UCSD-AML1 (cell line): ENCODE results near the gene SMIM8.

Experiments used
- DNase-seq: peaks from one replicate; lab custom pipeline; 2025; ENCODE audit not compliant: unreplicated experiment; lab: John Stamatoyannopoulos, UW

SMIM8 gene

DNA sequence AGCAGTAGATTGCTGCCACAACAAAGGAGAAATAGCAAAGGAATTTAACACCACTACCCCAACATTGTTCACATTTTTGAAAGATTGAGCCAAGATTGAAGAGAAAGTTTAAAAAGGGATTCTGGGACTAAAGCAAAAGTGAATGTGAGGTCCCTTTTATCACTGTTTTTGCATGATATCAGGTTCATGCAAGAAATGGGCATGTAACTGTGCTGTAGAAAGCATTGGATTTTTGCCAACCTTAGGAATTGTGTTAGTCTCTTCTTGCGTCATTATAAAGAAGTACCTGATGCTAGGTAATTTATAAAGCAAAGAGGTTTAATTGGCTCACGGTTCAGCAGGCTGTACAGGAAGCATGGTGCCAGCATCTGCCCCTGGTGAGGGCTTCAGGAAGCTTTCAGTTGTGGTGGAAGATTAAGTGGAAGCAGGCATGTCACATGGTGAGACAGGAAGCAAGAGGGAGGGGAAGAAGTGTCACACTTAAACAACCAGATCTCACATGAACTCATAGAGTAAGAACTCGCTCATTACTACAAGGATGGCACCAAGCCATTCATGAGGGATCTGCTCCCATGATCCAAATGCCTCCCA lies 11.3 kb downstream of the SMIM8 start:
- peak; percentile 8 for DNase-seq

DNA sequence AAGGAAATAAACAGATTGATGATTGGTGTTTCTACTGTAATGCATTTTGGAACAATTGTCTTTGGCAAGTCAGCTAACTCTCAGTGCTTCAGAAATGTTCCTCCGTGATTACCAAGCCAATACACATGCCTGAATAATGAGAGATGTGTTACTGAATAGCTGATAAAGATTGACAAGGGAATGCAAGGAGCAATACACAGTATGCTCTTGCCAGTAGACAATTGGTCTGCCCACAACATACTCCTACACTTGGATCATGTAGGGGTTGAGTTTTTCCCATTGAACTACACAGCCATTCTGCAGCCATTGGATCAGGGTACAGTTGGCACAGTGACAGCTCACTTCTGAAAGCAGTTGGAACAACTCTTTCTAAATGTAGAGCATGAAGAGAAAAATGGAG lies 12.3 kb downstream of the SMIM8 start:
- no peak for DNase-seq

DNA sequence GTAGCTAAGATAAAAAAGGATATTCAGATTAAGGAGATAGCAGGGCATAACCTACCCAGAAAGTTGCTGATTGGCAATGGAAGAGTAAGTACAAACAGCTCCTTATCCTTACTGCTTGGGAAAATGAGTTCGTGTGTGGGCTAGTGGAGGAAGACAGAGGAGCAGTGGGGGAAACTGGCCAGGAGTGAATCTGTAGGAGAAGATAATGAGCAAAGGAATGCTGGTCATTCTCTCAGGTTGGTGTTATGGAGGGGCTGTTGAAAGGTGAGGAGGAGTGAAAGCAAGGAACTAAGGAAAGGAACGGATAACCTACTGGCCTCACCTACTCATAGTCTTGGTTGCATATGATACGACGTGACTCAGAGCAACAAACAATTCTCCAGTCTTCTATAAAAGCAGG lies 14.0 kb downstream of the SMIM8 start:
- no peak for DNase-seq

DNA sequence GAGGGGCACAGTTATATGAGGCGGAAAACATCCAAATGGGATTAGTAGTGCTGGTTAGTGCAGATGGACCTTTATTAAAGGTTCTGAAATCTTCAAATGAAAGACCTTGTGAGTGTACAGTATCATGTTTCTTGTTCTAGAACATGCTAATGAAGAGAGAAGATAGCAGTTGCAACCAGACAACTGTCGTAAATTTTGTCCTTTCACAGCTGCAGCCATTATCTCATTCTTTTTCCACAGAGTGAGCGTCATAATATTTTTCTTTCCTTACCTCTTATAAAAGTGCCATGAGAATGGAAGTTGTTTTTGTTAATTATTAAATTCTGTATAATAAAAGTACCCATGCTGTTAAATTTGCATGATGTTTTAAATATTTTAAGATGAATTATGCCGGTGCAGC lies 17.8 kb downstream of the SMIM8 start:
- no peak for DNase-seq

DNA sequence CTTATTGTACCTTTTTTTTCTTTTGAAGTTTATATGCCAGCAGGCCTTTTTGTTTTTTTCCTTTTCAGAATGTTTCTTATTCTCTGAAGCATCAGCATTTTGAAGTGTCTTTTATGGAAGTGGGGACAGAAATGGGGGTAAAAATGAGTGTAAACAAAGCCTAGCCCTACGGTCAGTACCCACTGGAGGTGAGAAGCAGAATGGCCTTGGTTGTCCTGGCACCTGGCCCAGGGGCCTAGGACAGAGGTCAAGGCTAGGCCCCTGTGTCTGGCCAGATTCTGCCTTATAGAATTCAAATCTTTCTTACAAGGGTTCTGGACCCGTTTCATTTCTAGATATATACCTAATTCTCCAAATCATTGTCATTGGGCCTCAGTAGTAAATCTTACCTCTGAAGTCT lies 18.8 kb downstream of the SMIM8 start:
- no peak for DNase-seq

DNA sequence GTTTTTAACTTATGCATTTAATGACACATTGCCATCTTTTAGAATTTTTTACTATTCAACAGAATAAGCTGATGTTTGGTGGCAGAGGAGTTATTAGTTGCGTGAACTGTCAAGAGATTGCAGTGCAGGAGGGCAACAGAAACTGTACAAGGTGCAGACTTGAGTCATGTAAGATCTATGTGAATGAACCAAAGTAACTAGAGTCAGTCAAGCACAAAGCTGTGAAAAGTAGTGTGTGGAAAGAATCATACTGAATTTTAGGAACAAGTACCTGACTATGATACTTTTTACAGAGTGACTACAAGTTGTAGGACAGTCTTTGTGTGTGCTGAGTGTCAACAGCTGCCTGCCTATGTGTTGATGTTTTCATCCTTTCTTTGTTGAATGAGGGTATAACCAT lies 19.5 kb downstream of the SMIM8 start:
- DNase-seq, result no peak

DNA sequence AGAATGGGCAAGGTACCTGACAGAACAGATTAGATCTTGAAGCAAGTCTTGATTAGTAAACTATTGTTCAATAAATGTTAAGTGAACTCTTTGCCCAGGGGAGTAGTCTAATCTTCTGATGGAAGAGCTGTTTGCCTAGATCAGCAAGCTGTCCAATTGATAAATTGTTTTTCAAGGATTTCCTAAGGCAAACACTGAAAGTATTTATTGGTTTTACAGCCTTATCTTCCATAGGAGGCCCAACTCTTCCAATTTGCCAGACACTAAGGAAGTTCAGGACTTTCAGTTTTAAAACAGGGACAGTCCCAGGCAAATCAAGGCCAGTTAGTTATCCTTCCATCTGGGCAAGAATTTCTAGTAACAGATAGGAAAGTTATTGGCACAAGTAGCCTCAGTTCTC lies 20.4 kb downstream of the SMIM8 start:
- no peak for DNase-seq

DNA sequence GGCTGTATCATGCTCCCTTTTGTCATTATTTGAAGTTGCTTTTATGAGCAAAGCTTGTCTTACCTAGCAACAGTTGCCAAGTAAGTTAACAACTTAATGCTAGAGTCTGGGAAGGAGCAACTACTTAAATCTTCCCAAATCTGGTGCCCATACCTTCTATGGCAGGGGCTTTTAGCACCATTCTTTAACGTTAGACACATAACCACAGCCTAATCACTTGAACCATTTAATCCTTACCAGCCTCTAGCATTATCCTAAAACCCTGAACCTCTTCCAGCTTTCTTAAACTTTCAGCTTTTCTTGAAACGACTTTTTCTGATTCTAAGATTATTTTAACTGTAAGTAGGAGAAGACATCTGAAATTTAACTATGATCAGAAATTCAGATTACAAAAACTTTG lies 22.3 kb downstream of the SMIM8 start, which contains the start of gene C6orf163:
Gene C6orf163 (plus strand): TSS at position 83 of the 400 bp plus-strand sequence. CDS start 287 bp downstream, at position 370.
- no peak for DNase-seq

DNA sequence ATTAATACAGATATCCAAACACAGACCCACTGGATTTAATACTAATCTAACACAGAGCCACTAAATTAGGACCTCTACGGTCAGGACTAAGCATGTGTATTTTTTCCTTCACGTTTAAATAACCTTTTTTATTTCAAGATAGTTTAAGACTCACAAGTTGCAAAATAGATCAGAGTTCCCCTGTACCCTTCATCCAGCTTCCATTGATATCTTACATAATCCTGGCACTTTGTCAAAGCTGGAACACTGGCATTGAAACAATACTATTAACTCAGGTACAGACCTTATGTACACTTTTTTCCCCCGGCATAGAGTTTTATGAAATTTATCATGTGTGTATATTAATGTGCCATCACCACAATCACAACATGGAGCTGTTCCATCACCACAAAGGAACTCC lies 24.3 kb downstream of the SMIM8 start:
- no peak for DNase-seq

DNA sequence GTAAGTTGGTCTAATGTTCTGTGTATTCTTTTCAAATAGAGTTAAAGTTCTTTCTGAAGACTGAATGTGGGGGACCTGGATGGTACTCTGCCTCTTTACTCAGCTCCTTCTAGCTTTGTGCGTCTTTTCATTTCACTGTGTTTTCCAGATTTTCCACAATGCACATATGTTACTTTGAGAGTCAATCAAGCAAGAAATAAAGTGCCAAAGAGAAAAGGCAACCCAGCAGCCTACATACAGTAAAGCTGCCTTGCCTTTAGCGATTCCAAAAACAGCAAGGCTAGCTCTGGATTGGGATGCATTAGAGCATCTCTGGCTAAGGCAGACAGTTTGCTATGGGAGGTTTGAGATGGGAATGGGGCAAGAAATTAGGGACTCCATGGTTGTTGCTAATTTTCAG lies 27.5 kb downstream of the SMIM8 start:
- no peak for DNase-seq

DNA sequence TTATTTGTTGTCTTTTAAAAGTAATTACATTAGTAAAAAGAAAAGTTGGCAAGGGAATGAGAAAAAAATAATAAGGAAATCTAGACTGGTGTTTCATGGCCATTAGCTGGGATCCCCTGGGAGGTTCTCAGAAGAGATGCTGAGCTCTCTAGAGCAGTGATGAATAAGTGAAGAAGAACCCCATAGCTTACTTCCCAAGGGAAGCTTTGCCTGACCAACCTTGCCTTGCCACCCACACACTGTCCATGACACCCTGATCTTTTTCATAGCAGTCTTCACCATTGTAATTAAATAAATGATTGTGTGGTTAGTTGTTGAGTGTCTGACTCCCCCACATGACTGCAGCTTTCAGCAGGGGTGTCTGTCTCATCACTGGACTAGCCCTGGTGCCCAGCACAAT lies 28.1 kb downstream of the SMIM8 start:
- DNase-seq, result no peak

DNA sequence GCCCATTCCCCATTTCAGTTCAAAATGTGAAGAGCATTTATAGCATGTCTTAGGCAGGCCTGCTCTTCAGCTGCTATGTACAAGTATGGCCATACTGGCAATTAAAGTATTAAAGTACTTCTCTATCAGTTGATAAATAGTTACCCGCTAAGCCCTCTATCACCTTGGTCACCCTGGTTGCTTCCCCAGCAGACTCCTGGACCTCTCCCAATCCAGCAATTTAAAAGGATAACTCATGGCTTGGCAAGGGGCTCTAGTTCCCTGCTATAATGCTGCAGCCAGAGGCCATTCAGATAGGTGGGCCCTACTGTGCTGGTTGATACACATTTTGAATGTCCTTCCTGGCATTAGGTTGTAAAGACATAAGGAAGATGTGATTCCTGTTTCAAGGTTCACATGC lies 29.2 kb downstream of the SMIM8 start:
- DNase-seq, result no peak

DNA sequence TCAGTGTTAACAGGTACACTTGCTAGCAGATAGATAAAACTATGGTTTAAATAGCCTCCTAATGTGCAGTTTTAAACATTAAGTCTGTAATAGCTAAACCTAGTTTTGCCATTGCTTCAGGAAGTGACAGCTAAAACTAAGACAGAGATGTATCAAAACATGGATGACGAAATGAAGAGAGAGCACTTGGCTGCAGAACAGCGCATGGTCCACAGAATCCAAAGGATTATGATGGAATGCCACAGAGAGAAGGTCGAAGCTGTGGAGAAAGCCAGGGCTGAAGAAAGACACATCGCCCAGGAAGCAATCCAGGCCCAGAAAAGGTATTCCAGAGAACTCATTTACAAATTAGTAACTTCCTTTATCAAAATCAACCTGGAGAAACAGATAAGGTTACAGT lies 33.8 kb downstream of the SMIM8 start:
- no peak for DNase-seq

DNA sequence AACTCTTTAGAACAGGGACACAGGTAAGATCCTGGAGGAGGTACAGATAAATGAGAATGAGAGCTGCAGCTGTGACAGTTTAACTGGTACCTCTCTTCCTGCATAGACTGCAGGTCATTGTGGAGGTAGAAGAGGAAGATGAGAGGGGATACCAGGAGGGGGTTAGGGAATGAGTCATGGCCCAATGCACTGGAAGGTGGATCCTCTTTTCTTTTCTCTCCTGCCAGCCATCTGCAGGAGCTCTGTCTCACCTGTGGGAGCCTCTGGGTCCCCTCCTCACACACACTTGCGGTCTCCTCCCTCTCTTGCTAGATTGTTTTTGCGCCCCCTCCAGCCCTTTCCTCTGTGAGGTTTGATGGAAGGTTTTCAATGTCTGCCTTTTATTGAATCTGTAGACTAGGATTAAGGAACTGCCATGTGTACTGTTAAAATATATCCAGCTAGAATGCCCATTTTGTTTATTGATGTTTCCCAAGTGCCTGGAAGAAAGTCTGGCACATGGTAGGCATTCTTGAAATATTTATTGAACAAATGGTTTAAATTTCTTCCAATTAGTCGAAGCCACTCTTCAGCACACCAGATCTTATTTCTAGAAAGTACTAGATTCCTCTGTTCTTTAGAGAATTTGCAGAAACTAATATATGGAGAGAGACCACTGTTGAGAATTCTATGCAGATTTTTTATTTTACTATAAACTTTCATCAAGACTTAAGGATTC lies 35.2 kb downstream of the SMIM8 start:
- no peak for DNase-seq

DNA sequence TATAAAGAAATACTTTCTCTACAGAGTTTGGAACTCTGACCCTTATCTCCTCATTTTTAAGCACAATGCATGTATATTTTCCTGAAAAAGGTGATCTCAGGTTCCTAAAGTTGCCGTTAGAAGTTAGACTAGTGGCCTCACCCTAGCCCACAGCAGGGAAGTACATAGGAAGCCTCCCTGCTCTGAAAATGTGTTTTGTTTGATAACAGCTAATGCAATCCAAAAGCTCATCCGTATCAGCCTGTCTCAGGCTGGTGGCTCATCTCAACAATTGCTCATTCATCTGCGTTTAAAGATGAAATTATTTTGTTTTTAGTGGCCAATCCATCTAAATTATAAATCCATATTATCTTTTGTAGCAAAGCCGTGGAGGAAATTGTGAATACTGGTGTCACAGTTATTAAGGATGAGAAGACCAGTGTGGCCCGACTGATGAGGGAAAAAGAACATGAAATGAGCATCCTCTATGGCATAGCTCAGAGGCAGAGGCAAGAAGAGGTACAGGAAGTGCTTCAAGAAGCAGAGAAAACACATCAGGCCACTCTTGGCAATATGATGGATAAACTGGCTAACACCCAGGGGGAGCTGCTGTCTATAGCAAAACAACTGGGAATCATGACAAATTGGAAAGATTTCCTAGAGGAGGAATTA lies 42.3 kb downstream of the SMIM8 start:
- DNase-seq, result no peak

DNA sequence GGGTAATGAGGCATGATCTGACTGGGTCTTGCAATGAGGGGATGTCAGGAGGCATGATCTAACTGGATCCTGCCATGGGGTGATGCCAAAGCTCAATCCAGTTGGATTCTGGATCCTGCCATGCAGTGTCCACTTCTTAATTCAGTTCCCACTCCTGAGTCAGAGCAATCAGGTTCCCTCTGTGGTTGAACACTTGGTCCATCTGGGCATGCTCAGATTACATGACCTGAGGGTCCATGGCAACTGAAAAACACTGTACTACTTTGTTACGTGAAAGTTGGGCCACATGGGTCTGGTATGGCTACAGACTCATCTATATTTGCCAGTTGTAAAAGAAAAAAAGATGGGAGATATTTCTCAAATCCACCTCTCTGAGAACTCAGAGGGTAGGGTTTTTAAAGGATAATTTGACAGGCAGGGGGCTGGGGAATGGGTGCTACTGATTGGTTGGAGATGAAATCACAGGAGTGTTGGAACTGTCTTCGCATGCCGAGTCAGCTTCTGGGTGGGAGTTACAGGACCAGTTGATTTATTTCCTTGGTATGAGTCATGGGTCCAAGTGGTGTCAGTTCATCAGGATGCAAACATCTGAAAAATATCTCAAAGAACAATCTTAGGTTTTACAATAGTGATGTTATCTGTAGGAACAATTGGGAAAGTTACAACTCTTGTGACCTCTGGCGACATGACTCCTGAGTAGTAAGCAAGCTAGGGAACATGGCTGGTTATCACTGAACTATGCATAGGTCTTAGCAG lies 43.9 kb downstream of the SMIM8 start:
- DNase-seq, result no peak

DNA sequence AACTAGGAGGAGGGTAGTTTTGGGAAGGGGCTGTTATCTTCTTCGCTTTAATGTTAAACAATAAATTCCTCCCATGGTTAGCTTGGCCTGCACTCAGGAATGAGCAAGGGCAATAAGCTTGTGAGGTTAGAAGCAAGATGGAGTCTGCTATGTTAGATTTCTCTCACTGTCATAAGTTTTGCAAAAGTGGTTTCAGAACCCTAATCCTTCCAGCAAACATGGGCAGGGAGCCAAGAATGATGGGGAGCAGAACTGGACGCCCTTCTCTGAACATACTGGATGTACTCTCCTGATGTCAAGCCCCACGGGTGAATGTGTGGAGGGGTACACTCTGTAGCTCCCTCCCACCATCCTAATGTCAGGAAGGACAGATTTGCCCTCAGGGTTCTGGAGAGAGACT lies 44.5 kb downstream of the SMIM8 start:
- no peak for DNase-seq

DNA sequence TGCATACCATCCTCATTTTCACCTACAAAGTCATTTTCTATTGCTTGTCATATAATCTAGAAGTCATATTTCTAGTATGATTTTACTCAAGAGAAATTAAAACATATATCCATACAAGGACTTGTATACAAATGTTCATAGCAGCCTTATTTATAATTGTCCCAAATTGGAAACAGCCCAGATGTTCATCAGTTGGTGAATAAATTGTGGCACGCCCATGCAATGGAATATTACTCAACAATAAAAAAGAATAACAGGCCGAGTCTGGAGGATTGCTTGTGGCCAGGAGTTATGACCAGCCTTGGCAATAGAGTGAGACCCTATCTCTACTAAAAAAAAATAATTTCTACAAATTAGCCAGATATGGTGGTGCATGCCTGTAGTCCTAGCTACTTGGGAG lies 51.0 kb downstream of the SMIM8 start:
- DNase-seq, result no peak

DNA sequence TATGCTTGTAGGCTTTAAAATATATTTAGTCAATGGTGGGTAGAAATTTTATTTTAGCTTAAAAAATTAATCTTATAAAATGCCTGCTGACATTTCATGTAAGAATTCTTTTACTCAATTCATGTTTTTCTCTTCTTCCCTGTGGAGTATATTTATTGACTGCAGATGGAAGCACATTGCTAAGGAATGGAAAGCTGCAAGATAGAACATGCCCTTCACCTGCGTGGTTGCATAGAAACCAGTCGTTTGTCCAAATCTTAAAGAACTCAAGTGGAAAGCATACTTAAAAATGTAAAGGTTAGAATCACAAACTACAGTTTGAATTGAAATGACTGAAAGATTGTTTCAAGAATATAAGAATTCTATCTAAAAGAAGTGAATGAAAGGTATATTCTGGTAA lies 52.9 kb downstream of the SMIM8 start:
- no peak for DNase-seq

DNA sequence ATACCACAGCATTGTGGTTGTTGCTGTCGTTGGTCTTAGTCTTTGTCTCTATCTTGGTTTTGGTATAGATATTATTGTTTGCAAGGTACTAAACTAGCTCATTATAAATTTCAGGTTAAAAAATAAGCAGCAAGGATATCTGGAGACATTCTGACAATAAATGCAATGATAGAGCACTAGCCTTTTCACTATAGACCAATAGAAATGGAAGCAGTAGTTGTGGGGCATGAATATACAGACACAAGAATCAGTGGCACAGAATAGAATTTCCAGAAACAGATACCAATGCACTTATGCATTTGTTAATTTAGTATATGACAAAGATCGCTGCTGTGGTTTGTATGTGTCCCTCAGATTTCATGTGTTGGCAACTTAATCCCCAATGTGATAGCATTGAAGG lies 54.3 kb downstream of the SMIM8 start:
- no peak for DNase-seq

DNA sequence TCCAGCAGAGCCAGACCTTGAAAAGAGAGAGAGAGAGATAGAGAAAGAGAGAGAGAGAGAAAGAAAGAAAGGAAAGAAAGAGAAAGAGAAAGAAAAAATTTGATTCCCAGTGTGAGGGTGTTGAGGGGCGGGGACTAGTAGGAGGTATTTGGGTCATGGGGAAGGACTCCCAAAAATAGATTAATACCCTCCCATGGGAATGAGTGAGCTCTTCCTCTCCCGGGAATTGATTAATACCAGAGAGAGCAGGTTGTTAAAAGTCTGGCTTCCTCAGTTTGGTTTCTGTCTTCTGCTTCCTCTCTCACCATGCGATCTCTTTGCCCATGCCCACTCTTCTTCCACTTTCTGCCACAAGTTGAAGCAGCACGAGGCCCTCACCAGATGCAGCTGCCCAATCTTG lies 56.6 kb downstream of the SMIM8 start:
- no peak for DNase-seq

DNA sequence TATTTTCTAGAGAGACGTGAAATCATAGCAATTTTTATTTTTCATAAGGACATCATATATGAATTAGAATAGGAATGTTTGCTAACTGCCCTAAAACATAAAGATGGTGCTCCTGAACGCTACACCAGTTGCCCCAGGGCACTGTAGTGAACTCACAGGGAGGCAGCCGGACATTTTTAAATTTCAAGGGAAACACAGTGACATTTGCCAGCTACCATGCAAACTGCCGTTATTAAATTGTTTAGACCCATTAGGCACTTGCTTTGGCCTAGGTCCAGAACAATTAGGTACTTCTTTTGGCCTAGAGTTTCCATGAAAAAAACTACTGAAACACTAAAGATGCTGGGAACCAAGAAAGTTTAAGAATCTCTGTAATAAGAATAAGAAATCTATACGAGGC lies 60.5 kb downstream of the SMIM8 start:
- DNase-seq, result no peak
